Endothelial cell of umbilical vein (primary cell): ENCODE data around the gene STMN3. TPM values are rescaled to one million over a fixed set of nuclear protein-coding genes. Genes with fewer than 3 reads are reported as not detected.

Source experiments
- BruUV-seq: library from RNA; stranded (reverse); fragments of 400-500 nt; replicated peaks from 2 replicates; lab custom pipeline; 2021; lab: Mats Ljungman, UMichigan
- CTCF ChIA-PET: fragments of 300-600, 350-600 bp; sonication (Branson Sonifier 250); formaldehyde crosslinking; loops from one replicate; lab custom pipeline; 2021; ENCODE audit warnings: antibody characterized with exemption, inconsistent platforms; lab: Charles Lee
- POLR2A ChIA-PET: fragments of 300-600, 350-600 bp; sonication (Branson Sonifier 250); formaldehyde crosslinking; loops from one replicate; lab custom pipeline; 2021; ENCODE audit warnings: antibody characterized with exemption, inconsistent platforms; lab: Charles Lee
- DNase-seq: peaks from one replicate; pipeline ENCODE4 v3.0.0-alpha.2; 2011; ENCODE audit warnings: low read depth, low spot score
- FAIRE-seq: peaks from 2 replicates; lab custom pipeline; 2011; peaks lifted over from hg19 to GRCh38; lab: Jason Lieb, UNC
- H2AFZ ChIP-seq: 2 replicates; pipeline ENCODE4 v1.6.0; 2012; ENCODE audit warnings: low read depth, low read length, control low read depth, inconsistent platforms
- H3K27ac ChIP-seq: 2 replicates; pipeline ENCODE4 v1.5.1; 2011; ENCODE audit warnings: low read depth, mild to moderate bottlenecking, control low read depth, low read length, moderate library complexity; ENCODE audit not compliant: insufficient read depth
- H3K27me3 ChIP-seq, 2 experiments: 2 replicates each; pipeline versions ENCODE4 v1.6.0 to v1.6.1; 2011; ENCODE audit warnings: low read length in 2 of 2, mixed read lengths in 1 of 2; ENCODE audit not compliant: control insufficient read depth in 2 of 2, insufficient read depth in 2 of 2
- H3K36me3 ChIP-seq, 2 experiments: 2 replicates in 1 of 2; 3 replicates in 1 of 2; pipeline ENCODE4 v1.5.1; 2011; ENCODE audit warnings: low read length in 2 of 2, mild to moderate bottlenecking in 1 of 2, moderate library complexity in 1 of 2; ENCODE audit not compliant: control insufficient read depth in 2 of 2, insufficient read depth in 2 of 2; ENCODE audit errors: extremely low read depth in 1 of 2
- H3K4me1 ChIP-seq: 3 replicates; pipeline ENCODE4 v1.5.1; 2011; ENCODE audit warnings: mild to moderate bottlenecking, low read length; ENCODE audit not compliant: control insufficient read depth, insufficient read depth; ENCODE audit errors: extremely low read depth
- H3K4me2 ChIP-seq: 2 replicates; pipeline ENCODE4 v1.6.1; 2011; ENCODE audit warnings: low read length, control low read depth, mixed read lengths; ENCODE audit not compliant: insufficient read depth
- H3K4me3 ChIP-seq, 3 experiments: fragments of 200-600 bp in 1 of 3; sonication (generic), shearing (Covaris generic) in 1 of 3; replicated peaks in 1 of 3; 2 replicates each; pipeline ENCODE4 v1.5.1; 2011 to 2016; ENCODE audit warnings: control low read depth in 3 of 3, low read length in 3 of 3, mild to moderate bottlenecking in 2 of 3, inconsistent platforms in 1 of 3, low read depth in 1 of 3, moderate library complexity in 1 of 3; ENCODE audit not compliant: insufficient read depth in 1 of 3
- H3K79me2 ChIP-seq: 2 replicates; pipeline ENCODE4 v1.6.0; 2012; ENCODE audit warnings: low read length, inconsistent platforms; ENCODE audit not compliant: control insufficient read depth, insufficient read depth
- H3K9ac ChIP-seq: replicated peaks from 2 replicates; pipeline ENCODE3; 2011; ENCODE audit warnings: low read length, control low read depth; ENCODE audit not compliant: insufficient read depth; ENCODE audit errors: extremely low read depth
- H3K9me1 ChIP-seq: replicated peaks from 3 replicates; pipeline ENCODE4 v1.6.0; 2011; ENCODE audit warnings: mild to moderate bottlenecking, low read length; ENCODE audit not compliant: control insufficient read depth, insufficient read depth; ENCODE audit errors: extremely low read depth
- H3K9me3 ChIP-seq: replicated peaks from 2 replicates; pipeline ENCODE4 v1.5.1; 2012; ENCODE audit warnings: low read length, inconsistent platforms; ENCODE audit not compliant: control insufficient read depth, insufficient read depth
- H4K20me1 ChIP-seq: replicated peaks from 2 replicates; pipeline ENCODE3; 2011; ENCODE audit warnings: mild to moderate bottlenecking, low read length; ENCODE audit not compliant: control insufficient read depth, insufficient read depth; ENCODE audit errors: extremely low read depth
- CTCF ChIP-seq, 2 donors: IDR thresholded peaks; 1 replicate in 1 of 2; 2 replicates in 1 of 2; pipeline ENCODE4 v1.5.1; 2011; ENCODE audit warnings: low read length in 2 of 2, mild to moderate bottlenecking in 2 of 2, moderate library complexity in 2 of 2, control low read depth in 1 of 2, inconsistent platforms in 1 of 2, low read depth in 1 of 2; ENCODE audit not compliant: insufficient read depth in 1 of 2; ENCODE audit errors: extremely low read depth in 1 of 2
- EZH2 ChIP-seq: IDR thresholded peaks from 2 replicates; pipeline ENCODE4 v1.6.1; 2012; ENCODE audit warnings: borderline replicate concordance, low read depth, mild to moderate bottlenecking, moderate library complexity, low read length, inconsistent platforms; ENCODE audit not compliant: severe bottlenecking
- FOS ChIP-seq: IDR thresholded peaks from 2 replicates; pipeline ENCODE4 v1.6.1; 2011; ENCODE audit warnings: mild to moderate bottlenecking, low read length, moderate library complexity, borderline replicate concordance; ENCODE audit not compliant: insufficient read depth
- GATA2 ChIP-seq: IDR thresholded peaks from 2 replicates; pipeline ENCODE4 v1.7.0; 2011; ENCODE audit warnings: low read depth, mild to moderate bottlenecking, moderate library complexity, mixed read lengths, low read length; ENCODE audit not compliant: insufficient read length, insufficient read depth
- JUN ChIP-seq: IDR thresholded peaks from 2 replicates; pipeline ENCODE4 v1.6.1; 2011; ENCODE audit warnings: borderline replicate concordance, low read depth; ENCODE audit not compliant: insufficient read length, insufficient read depth
- MAX ChIP-seq: IDR thresholded peaks from 2 replicates; pipeline ENCODE4 v1.6.1; 2011; ENCODE audit not compliant: insufficient read depth, insufficient read length
- MYC ChIP-seq: IDR thresholded peaks from one replicate; pipeline ENCODE4 v1.6.1; 2011; ENCODE audit warnings: mild to moderate bottlenecking, low read depth, low read length
- POLR2A ChIP-seq: IDR thresholded peaks from 2 replicates; pipeline ENCODE4 v1.6.1; 2012; ENCODE audit warnings: low read depth, mild to moderate bottlenecking, control low read depth, low read length
- POLR2AphosphoS5 ChIP-seq: IDR thresholded peaks from 2 replicates; pipeline ENCODE4 v1.6.1; 2012; ENCODE audit warnings: low read depth, mild to moderate bottlenecking, control low read depth, low read length, moderate library complexity; ENCODE audit not compliant: insufficient read depth
- dilution Hi-C: fragments of 300-500 bp; cut with MboI; formaldehyde crosslinking; loops from one replicate; pipeline ENCODE4 v1.15.0; 2019; ENCODE audit warnings: low sequenced_read_pairs; ENCODE audit not compliant: extremely low pct_ligation_motif_present
- intact Hi-C: fragments of 100-400 bp; cut with micrococcal nuclease; formaldehyde crosslinking; loops from one replicate; pipeline ENCODE4 v1.10.0; 2022
- polyA plus RNA-seq, 4 experiments: library from polyadenylated mRNA; depleted of rRNA in 3 of 4; stranded (reverse) in 3 of 4; unstranded in 1 of 4; fragments of >200 nt; gene quantifications; 2 replicates each; pipeline versions ENCODE4 v1.2.1 to v1.2.3, GENCODE V29; 2011 to 2012; ENCODE audit warnings: missing spikeins in 1 of 4
- total RNA-seq: library from RNA; stranded (reverse); gene quantifications from 2 replicates; pipeline ENCODE4 v1.2.3, GENCODE V29; 2021

STMN3 gene
- total and polyA plus RNA-seq, 2 donors (not counting 3 experiments of a cell fraction or from before 2014, with no cell fraction given): 1.7 to 4.7 TPM

GRCh38 chr20:63591147-63591533, 62.1 kb downstream of the STMN3 start:
- DNase-seq: no peak
- ChIA-PET CTCF (interaction anchor here (0.6 kb wide), 1 partner anchor 145 kb away, joined by 3 read pairs; the partner anchor contains the start of gene LIME1), POLR2A (interaction anchor here (0.7 kb wide), 1 partner anchor 436 kb away, joined by 3 read pairs; no protein-coding TSS in a partner anchor)
- FAIRE-seq: no peak
- TF ChIP-seq JUN: no peak
- no peak for TF ChIP-seq MAX
- TF ChIP-seq GATA2: no peak
- no peak for TF ChIP-seq CTCF (IDR thresholded peaks at IDR 0.05; ENCODE audit: extremely low read depth in 1 of 2, insufficient read depth in 1 of 2, low read depth in 1 of 2, low read length in 2 of 2)
- TF ChIP-seq POLR2AphosphoS5: no peak
- no peak for TF ChIP-seq EZH2
- TF ChIP-seq POLR2A: no peak
- no peak for TF ChIP-seq FOS
- no peak for TF ChIP-seq MYC
- no peaks in the 10 kb centered on the region for H3K27me3 ChIP-seq
- no TSS peak for BruUV-seq
- dilution Hi-C loops (no loop called here), intact Hi-C loops (loop anchor here (10.0 kb wide), 1 partner anchor 426 kb away; no protein-coding TSS in a partner anchor)
- no peaks in the 10 kb centered on the region for H3K9me1 ChIP-seq
- no peaks in the 10 kb centered on the region for H3K79me2 ChIP-seq
- H3K4me1 ChIP-seq: no peaks in the 10 kb centered on the region
- no peak overlapping the region for H2AFZ ChIP-seq
- no peak overlapping the region for H3K9ac ChIP-seq
- no peak overlapping the region for H3K4me2 ChIP-seq
- H3K9me3 ChIP-seq: no peaks in the 10 kb centered on the region
- H3K4me3 ChIP-seq: no peak overlapping the region
- peaks cover 0 to 43% of the 10 kb centered on the region in 2 experiments for H3K36me3 ChIP-seq
- no peaks in the 10 kb centered on the region for H4K20me1 ChIP-seq
- H3K27ac ChIP-seq: no peak overlapping the region
